ENCODE results near the gene CD8A.
"Not testable (repeated sequence)": the region's sequence is repeated elsewhere in the genome, so short reads cannot be mapped to it uniquely, and the experiment has no call there.

Gene CD8A

GRCh38 chr2:86790676-86791572, at the start of gene CD8A:
Gene CD8A, minus strand, starts transcription at chr2:86790913. Its CDS starts 88 bp downstream, at chr2:86790825.
- DNase-seq (ENCODE audit: low read depth, low spot score): no peak

- DNase-seq (ENCODE audit: low read depth, low spot score): not testable (repeated sequence)
These were observed 49.3 kb upstream of the CD8A start for GRCh38 chr2:86839871-86840548.

GRCh38 chr2:86839455-86839854, 48.7 kb upstream of the CD8A start:
- DNase-seq (ENCODE audit: low read depth, low spot score): not testable (repeated sequence)

- not testable (repeated sequence) for DNase-seq (ENCODE audit: low read depth, low spot score)
These were observed 47.0 kb upstream of the CD8A start for GRCh38 chr2:86837714-86838113.

DNA sequence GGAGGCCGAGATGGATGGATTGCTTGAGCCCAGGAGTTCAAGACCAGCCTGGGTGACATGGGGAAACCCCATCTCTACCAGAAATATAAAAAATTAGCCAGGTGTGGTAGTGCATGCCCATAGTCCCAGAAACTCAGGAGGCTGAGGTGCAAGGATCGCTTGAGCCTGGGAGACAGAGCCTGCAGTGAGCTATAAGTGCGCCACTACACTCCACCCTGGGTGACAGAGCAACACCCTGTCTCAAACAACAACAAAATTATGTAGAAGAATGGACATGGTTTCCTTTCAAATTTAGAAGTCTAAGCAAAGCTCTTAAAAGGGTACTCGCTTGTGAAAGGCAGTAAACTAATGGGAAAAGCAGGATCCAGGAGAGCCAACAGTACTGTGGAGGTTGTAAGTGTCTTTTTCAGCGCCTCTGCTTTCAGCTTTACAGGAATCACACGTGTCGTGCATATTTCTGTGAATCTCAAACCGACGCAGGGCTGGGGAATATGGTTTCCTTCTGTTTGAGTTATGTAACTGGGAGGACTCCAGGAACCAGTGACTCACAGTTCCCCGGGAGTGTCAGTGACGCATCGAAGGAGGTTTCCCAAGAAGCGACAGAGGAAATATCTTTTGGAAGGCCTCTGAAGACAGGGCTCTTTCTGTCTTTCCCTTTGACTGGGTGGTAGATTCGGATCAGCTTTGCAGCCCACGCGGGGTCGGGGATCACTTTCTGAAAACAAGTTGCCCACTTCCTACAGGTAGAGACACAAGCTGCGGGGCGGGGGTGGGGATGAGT, 46.4 kb upstream of the CD8A start:
- not testable (repeated sequence) for DNase-seq (ENCODE audit: low read depth, low spot score)

- not testable (repeated sequence) for DNase-seq (ENCODE audit: low read depth, low spot score)
These were observed 44.8 kb upstream of the CD8A start for GRCh38 chr2:86835548-86835889.

GRCh38 chr2:86833315-86833714, 42.6 kb upstream of the CD8A start:
- DNase-seq (ENCODE audit: low read depth, low spot score): no peak

DNA sequence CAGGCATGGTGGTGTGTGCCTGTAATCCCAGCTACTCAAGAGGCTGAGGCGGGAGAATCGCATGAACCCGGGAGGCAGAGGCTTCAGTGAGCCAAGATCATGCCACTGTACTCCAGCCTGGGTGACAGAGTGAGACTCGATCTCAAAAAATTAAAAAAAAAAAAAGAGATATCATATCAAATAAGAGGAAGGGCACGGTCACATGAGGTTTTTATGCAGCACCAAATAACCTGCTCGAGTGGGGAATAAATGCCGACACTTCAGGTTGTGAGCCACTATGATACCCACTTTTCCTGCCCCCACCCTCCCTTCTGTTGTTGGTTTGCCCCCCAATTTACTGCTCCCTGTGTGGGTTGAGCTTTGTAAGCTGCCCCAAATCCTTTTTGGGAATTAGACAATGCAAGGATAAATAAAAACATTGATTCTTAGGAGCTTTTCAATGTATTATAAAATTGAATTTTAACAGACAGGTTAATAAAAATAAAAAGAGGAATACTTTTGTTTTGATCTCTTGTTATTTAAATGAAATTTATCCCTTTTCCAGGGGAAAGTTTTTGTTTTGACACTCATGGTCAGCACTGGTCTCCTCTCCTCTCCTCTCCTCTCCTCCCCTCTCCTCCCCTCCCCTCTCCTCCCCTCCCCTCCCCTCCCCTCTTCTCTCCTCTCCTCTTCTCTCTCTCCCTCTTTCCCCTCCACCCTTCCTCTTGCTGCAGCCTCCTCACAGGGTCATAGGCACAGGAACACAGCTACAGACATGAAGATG, 41.8 kb upstream of the CD8A start:
- DNase-seq (ENCODE audit: low read depth, low spot score): no peak

DNA sequence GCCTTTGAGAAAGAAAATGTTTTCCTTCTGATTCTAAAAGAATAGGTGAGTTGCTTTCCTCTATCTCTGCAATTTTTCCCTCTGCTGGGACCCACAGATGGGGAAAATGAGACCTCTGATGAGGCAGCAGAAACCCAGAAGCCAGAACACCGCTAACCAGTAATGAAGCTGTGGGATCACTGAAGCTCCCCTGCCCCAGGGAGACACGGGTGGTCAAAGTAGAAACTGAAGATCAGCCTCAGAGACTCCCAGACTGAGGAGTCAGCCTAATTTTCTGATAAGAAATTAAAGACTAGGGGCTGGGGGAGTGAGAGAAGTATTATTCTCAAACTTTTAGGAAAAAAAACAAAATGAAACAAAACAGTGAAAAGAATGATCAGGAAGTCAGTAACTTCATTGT, 40.8 kb upstream of the CD8A start:
- DNase-seq (ENCODE audit: low read depth, low spot score): no peak

- no peak for DNase-seq (ENCODE audit: low read depth, low spot score)
These were observed 36.2 kb upstream of the CD8A start for GRCh38 chr2:86826951-86827350.

GRCh38 chr2:86825693-86826381, 35.1 kb upstream of the CD8A start:
- no peak for DNase-seq (ENCODE audit: low read depth, low spot score)

GRCh38 chr2:86825036-86825692, 34.5 kb upstream of the CD8A start:
- DNase-seq (ENCODE audit: low read depth, low spot score): no peak

- no peak for DNase-seq (ENCODE audit: low read depth, low spot score)
These were observed 32.1 kb upstream of the CD8A start for GRCh38 chr2:86822668-86823345.

DNA sequence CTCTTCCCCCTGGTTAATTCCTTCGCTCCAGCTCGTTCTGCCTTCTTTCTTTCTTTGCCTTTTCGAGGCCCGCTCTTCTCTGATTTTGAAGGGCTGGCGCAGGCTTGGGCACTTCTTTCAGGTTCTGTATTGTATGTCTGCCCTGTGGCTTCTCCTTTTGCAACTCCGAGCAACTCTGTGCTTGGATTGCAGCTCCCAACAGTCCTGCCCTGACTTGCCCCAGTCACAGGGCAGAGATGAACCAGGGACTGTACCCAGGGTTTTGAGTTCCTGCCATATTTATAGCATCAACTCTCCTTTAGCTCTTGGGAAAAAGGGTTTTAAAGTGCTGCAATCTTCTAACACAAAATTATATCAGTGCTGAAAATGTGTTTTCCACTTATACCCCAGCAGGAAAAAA, 31.1 kb upstream of the CD8A start:
- no peak for DNase-seq (ENCODE audit: low read depth, low spot score)

DNA sequence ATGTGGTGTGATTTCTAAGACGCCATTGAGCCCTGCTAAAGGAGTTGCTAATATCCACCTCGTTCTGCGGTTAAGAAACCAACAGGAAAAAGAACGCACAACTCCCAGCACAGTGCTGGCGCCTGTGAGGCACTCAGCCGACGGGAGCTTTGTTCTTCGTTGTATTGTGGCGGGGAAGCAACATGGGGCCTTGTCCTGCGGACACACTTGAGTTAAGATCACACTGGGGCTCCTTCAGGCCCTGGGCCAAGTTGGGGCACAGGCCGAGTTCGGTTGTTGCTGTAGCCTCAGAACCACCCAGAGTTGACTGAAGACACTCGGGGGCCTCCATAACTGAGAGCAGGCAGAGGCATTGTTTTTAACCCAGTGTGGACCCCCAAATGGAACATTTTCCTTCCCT, 30.6 kb upstream of the CD8A start:
- no peak for DNase-seq (ENCODE audit: low read depth, low spot score)

- no peak for DNase-seq (ENCODE audit: low read depth, low spot score)
These were observed 28.2 kb upstream of the CD8A start for GRCh38 chr2:86818957-86819356.

- no peak for DNase-seq (ENCODE audit: low read depth, low spot score)
These were observed 27.5 kb upstream of the CD8A start for GRCh38 chr2:86818114-86818801.

GRCh38 chr2:86815611-86816010, 24.9 kb upstream of the CD8A start:
- DNase-seq (ENCODE audit: low read depth, low spot score): no peak

- no peak for DNase-seq (ENCODE audit: low read depth, low spot score)
These were observed 18.9 kb upstream of the CD8A start for GRCh38 chr2:86809481-86810121.
